Fibroblast of pulmonary artery (primary cell): ENCODE results near the gene HIGD1B.
A peak's percentile ranks its signal among the peaks of the same experiment; 100 is the strongest.

Experiments used
- DNase-seq: peaks from one replicate; pipeline ENCODE4 v3.0.0-alpha.2; 2010; ENCODE audit warnings: low read depth
- H3K4me3 ChIP-seq: replicated peaks from 2 replicates; pipeline ENCODE4 v1.5.1; 2011; ENCODE audit warnings: low read depth, mild to moderate bottlenecking, control low read depth, low read length, moderate library complexity
- TF ChIP-seq, protein P1 (sequence below): IDR thresholded peaks from 2 replicates; pipeline ENCODE4 v1.5.1; 2011; ENCODE audit warnings: mild to moderate bottlenecking, control low read depth, low read length, inconsistent platforms; ENCODE audit errors: missing control alignments

HIGD1B gene

DNA sequence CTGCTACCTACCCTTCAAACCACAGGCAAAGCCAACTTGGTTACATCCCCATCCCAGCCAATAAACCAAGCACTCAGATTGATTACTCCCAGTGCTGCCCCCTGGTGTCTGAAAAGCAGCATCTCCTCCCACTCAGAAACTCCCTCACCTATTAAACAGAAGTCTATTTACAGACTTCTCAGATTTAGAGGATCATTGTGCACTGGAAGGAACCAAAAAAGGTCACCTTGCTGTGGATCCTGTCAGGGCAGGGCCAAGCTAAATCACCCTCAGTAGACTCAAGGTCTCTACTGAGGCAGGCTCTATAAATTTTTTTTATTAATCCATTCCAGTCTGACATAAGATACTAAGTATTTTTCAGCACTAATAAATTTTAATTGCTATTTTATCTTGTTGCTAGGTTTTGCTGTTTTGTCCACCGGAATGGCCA lies 17.6 kb downstream of the HIGD1B start:
- H3K4me3 ChIP-seq: no peak overlapping the region
- DNase-seq: peak; percentile 85
- TF ChIP-seq, protein P1, sequence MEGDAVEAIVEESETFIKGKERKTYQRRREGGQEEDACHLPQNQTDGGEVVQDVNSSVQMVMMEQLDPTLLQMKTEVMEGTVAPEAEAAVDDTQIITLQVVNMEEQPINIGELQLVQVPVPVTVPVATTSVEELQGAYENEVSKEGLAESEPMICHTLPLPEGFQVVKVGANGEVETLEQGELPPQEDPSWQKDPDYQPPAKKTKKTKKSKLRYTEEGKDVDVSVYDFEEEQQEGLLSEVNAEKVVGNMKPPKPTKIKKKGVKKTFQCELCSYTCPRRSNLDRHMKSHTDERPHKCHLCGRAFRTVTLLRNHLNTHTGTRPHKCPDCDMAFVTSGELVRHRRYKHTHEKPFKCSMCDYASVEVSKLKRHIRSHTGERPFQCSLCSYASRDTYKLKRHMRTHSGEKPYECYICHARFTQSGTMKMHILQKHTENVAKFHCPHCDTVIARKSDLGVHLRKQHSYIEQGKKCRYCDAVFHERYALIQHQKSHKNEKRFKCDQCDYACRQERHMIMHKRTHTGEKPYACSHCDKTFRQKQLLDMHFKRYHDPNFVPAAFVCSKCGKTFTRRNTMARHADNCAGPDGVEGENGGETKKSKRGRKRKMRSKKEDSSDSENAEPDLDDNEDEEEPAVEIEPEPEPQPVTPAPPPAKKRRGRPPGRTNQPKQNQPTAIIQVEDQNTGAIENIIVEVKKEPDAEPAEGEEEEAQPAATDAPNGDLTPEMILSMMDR: peak; percentile 92

- DNase-seq: no peak
- TF ChIP-seq, protein P1: no peak
- no peak overlapping the region for H3K4me3 ChIP-seq
Measured at GRCh38 chr17:44865931-44866330, 18.2 kb downstream of the HIGD1B start.

GRCh38 chr17:44867841-44868240 lies 20.2 kb downstream of the HIGD1B start:
- no peak for DNase-seq
- H3K4me3 ChIP-seq: no peak overlapping the region
- TF ChIP-seq, protein P1: no peak

DNA sequence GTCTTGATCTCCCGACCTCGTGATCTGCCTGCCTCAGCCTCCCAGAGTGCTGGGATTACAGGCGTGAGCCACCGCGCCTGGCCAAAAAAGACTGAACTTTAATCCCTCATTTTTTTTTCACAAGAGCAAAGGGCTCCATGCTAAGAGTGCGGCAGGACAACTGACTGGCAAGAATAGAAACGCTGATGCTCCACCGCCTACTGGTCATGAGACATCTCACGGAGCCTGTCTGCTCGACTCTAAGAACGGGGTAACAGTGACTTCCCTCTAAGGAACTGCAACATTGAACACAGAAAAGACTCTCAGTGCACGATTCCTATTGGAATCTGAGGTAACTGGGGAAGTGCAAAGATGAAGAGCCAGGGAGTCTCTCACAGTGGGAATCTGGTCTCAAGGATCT lies 23.9 kb downstream of the HIGD1B start:
- no peak overlapping the region for H3K4me3 ChIP-seq
- TF ChIP-seq, protein P1: no peak
- DNase-seq: no peak

DNA sequence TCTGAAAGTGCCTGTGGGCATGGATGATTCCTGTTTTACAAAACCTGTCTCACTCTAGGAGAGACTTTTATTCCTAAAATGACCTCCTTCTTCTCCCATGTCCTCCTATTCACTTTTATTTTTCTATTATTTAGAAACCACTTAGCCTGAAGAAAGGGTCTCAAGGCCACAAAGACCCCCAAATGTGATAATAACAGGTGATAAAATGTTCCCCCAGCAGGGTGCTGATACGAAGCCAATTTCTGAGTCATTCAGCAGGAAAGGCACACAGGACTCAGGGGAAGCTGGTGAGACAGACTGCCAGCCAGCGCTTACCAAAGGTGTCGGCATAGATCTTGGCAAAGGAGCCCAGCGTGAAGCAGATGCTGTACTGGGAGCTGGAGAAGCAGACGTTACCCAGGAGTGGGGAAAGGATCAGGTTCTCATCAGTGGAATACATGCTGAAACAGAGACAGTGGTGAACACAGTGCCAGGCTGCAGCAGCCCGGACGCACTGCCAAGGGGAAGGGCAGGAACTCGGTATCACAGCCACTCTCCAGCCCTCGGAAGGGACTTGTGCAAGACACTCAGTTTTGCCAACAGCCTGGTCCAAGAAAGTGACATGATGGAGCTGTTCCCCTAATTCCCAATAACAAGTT lies 24.6 kb downstream of the HIGD1B start:
- peak; percentile 29 for DNase-seq
- H3K4me3 ChIP-seq: no peak overlapping the region
- TF ChIP-seq, protein P1: no peak

- DNase-seq: no peak
- H3K4me3 ChIP-seq: no peak overlapping the region
- TF ChIP-seq, protein P1: no peak
Measured at GRCh38 chr17:44875761-44876160, 28.1 kb downstream of the HIGD1B start.

DNA sequence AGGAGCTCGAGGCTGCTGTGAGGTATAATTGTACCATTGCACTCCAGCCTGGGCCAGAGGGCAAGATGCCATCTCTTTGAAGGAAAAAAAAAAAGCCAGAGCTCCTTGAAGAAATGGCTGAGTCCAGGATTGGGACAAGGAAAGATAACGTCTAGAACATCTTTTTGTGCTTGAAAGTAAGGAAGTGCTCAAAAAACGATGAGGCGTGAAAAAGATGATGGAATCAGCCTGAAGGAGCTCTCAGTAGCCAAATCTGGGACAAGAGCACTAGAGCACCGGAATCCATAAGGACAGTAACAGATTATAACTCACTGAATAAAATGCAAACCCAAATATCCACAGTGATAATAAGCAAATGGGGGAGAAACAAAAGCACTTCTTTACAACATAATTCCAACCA lies 29.4 kb downstream of the HIGD1B start:
- TF ChIP-seq, protein P1: no peak
- no peak for DNase-seq
- H3K4me3 ChIP-seq: no peak overlapping the region
